Sigmoid colon (tissue), 7 donors: ENCODE data around the gene KCNIP4. TPM values are rescaled to one million over a fixed set of nuclear protein-coding genes. Genes with fewer than 3 reads are reported as not detected.
A peak's percentile ranks its signal among the peaks of the same experiment; 100 is the strongest.

Experiments used
- DNase-seq: peaks from one replicate; pipeline ENCODE4 v3.0.0-alpha.2; 2019
- H3K27ac ChIP-seq, 4 donors: fragments of 200-600 bp; sonication (generic); one replicate each; pipeline ENCODE4 v1.5.1; 2016 to 2019; ENCODE audit warnings: mild to moderate bottlenecking in 1 of 4
- H3K27me3 ChIP-seq, 3 donors: fragments of 200-600 bp; sonication (generic); one replicate each; pipeline ENCODE4 v1.5.1; 2019; ENCODE audit warnings: mild to moderate bottlenecking in 1 of 3
- H3K36me3 ChIP-seq, 4 donors: fragments of 200-600 bp; sonication (generic); one replicate each; pipeline ENCODE4 v1.5.1; 2016 to 2019
- H3K4me1 ChIP-seq, 4 donors: fragments of 200-600 bp; sonication (generic); one replicate each; pipeline ENCODE4 v1.5.1; 2017 to 2019
- H3K4me3 ChIP-seq, 4 donors: fragments of 200-600 bp; sonication (generic); one replicate each; pipeline ENCODE4 v1.5.1; 2017 to 2019; ENCODE audit warnings: mild to moderate bottlenecking in 2 of 4, moderate library complexity in 1 of 4
- H3K9me3 ChIP-seq, 4 donors: fragments of 200-600 bp in 3 of 4; sonication (generic) in 3 of 4; one replicate each; pipeline versions ENCODE4 v1.5.1 to v1.6.1; 2013 to 2019
- CTCF ChIP-seq, 4 experiments: fragments of 450-650 bp in 3 of 4; fragments of 200-600 bp in 1 of 4; IDR thresholded peaks; one replicate each; pipeline ENCODE4 v1.5.1; 2016 to 2019; ENCODE audit warnings: antibody characterized with exemption in 4 of 4, mild to moderate bottlenecking in 3 of 4, moderate library complexity in 2 of 4
- EP300 ChIP-seq, 4 donors: sonication (generic); formaldehyde crosslinking; IDR thresholded peaks; one replicate each; pipeline ENCODE4 v1.6.1; 2017; ENCODE audit warnings: antibody characterized with exemption in 4 of 4
- POLR2A ChIP-seq, 2 donors: fragments of 450-650 bp; IDR thresholded peaks; one replicate each; pipeline ENCODE4 v1.6.1; 2016; ENCODE audit warnings: antibody characterized with exemption in 2 of 2, mild to moderate bottlenecking in 2 of 2, moderate library complexity in 2 of 2
- POLR2AphosphoS5 ChIP-seq, 4 donors: sonication (generic); formaldehyde crosslinking; IDR thresholded peaks; one replicate each; pipeline ENCODE4 v1.6.1; 2017; ENCODE audit warnings: antibody characterized with exemption in 4 of 4
- WGBS, 2 donors: extraction: QIAGEN DNeasy Blood & Tissue Kit; methylation state at CpG; one replicate each; pipeline ENCODE4 v1.1.7; 2013; 5-methylcytosine and 5-hydroxymethylcytosine counted together
- intact Hi-C: fragments of 100-400 bp; cut with DNase I; formaldehyde crosslinking; loops from one replicate; pipeline ENCODE4 v1.15.1; 2023
- polyA plus RNA-seq, 3 donors: library from polyadenylated mRNA; stranded (reverse); fragments of 200-250 nt; gene quantifications; one replicate each; pipeline ENCODE4 v1.2.3, GENCODE V29; 2013
- total RNA-seq, 4 donors: library from RNA; depleted of rRNA; stranded (reverse); fragments of >200 nt; gene quantifications; one replicate each; pipeline ENCODE4 v1.1.0, GENCODE V29; 2016
- donor health status: healthy with polysubstance abuse.
- donor health status: Bipolar disorder and iron deficiency.
- donor health status: healthy.

KCNIP4 gene
- total and polyA plus RNA-seq, 7 donors: 0.60 to 28.5 (median 14.0) TPM; not detected in 1

GRCh38 chr4:20984576-20984836 lies 964.1 kb downstream of the KCNIP4 start:
- no peak for DNase-seq
- Histone ChIP-seq H3K27ac (peak overlapping the region in 3 of 4 donors; percentile 65 to 80 (median 74)), H3K27me3 (no peaks in the 10 kb centered on the region), H3K9me3 (no peaks in the 10 kb centered on the region), H3K36me3 (no peaks in the 10 kb centered on the region), H3K4me1 (peaks cover 0 to 29% (median 11%) of the 10 kb centered on the region in 4 donors), H3K4me3 (peak overlapping the region; percentile 45 to 55 (median 48))
- 20 to 56% methylated on average over 13 of the region's 13 CpGs for WGBS, 2 donors
- intact Hi-C loops: loop anchor here (5.0 to 10.0 kb wide), 2 partner anchors 143 to 210 kb away; no protein-coding TSS in a partner anchor
- TF ChIP-seq CTCF (IDR thresholded peaks at IDR 0.05) (no peak), POLR2AphosphoS5 (IDR thresholded peaks at IDR 0.05) (no peak), POLR2A (IDR thresholded peaks at IDR 0.05) (no peak), EP300 (IDR thresholded peaks at IDR 0.05) (no peak)

GRCh38 chr4:20983763-20984575 lies 964.6 kb downstream of the KCNIP4 start:
- TF ChIP-seq POLR2AphosphoS5 (IDR thresholded peaks at IDR 0.05) (peak in 2 of 4 donors; percentile 16 to 52), POLR2A (IDR thresholded peaks at IDR 0.05) (no peak)
- intact Hi-C loops: loop anchor here (5.0 to 10.0 kb wide), 2 partner anchors 143 to 209 kb away; no protein-coding TSS in a partner anchor
- 10 to 11% methylated on average over 31 of the region's 31 CpGs for WGBS, 2 donors
- Histone ChIP-seq H3K4me1 (peaks cover 0 to 29% (median 11%) of the 10 kb centered on the region in 4 donors), H3K27ac (peak overlapping the region in 3 of 4 donors; percentile 65 to 80 (median 74)), H3K9me3 (no peaks in the 10 kb centered on the region), H3K4me3 (peak overlapping the region; percentile 45 to 55 (median 48)), H3K27me3 (no peaks in the 10 kb centered on the region), H3K36me3 (no peaks in the 10 kb centered on the region)
- DNase-seq: peak; percentile 74

GRCh38 chr4:20982544-20982943 lies 966.0 kb downstream of the KCNIP4 start:
- no peak for TF ChIP-seq CTCF (IDR thresholded peaks at IDR 0.05)
- TF ChIP-seq POLR2A (IDR thresholded peaks at IDR 0.05): no peak
- no peak for TF ChIP-seq POLR2AphosphoS5 (IDR thresholded peaks at IDR 0.05)
- TF ChIP-seq EP300 (IDR thresholded peaks at IDR 0.05): no peak
- Histone ChIP-seq H3K4me3 (peak overlapping the region in 3 of 4 donors; percentile 47 to 55 (median 49)), H3K36me3 (no peaks in the 10 kb centered on the region), H3K4me1 (peaks cover 0 to 29% (median 11%) of the 10 kb centered on the region in 4 donors), H3K27me3 (no peaks in the 10 kb centered on the region), H3K9me3 (no peaks in the 10 kb centered on the region), H3K27ac (peak overlapping the region in 2 of 4 donors; percentile 74 to 80)
- DNase-seq: no peak
- intact Hi-C loops: loop anchor here (5.0 to 10.0 kb wide), 2 partner anchors 145 to 208 kb away; no protein-coding TSS in a partner anchor
- WGBS, 2 donors: 83 to 86% methylated on average over 3 of the region's 3 CpGs

GRCh38 chr4:20960291-20960690 lies 988.3 kb downstream of the KCNIP4 start:
- TF ChIP-seq CTCF (IDR thresholded peaks at IDR 0.05): no peak
- no peak for TF ChIP-seq POLR2A (IDR thresholded peaks at IDR 0.05)
- no peak for TF ChIP-seq POLR2AphosphoS5 (IDR thresholded peaks at IDR 0.05)
- TF ChIP-seq EP300 (IDR thresholded peaks at IDR 0.05): no peak

GRCh38 chr4:20954541-20954940 lies 994.0 kb downstream of the KCNIP4 start:
- intact Hi-C loops: no loop called here
- Histone ChIP-seq H3K9me3 (no peaks in the 10 kb centered on the region), H3K36me3 (no peaks in the 10 kb centered on the region), H3K27ac (no peak overlapping the region), H3K4me1 (peaks cover 0 to 24% (median 17%) of the 10 kb centered on the region in 4 donors), H3K27me3 (no peaks in the 10 kb centered on the region), H3K4me3 (no peak overlapping the region)
- no peak for DNase-seq
- WGBS, 2 donors: 83 to 86% methylated on average over 5 of the region's 5 CpGs
- TF ChIP-seq POLR2A (IDR thresholded peaks at IDR 0.05): no peak
- TF ChIP-seq CTCF (IDR thresholded peaks at IDR 0.05): no peak
- no peak for TF ChIP-seq POLR2AphosphoS5 (IDR thresholded peaks at IDR 0.05)

More at GRCh38 chr4:20960291-20960690, 988.3 kb downstream of the KCNIP4 start:
- DNase-seq: no peak
- Histone ChIP-seq H3K4me1 (peaks cover 0 to 36% (median 27%) of the 10 kb centered on the region in 4 donors), H3K27ac (peak overlapping the region in 2 of 4 donors; percentile 28 to 48), H3K4me3 (no peak overlapping the region), H3K27me3 (no peaks in the 10 kb centered on the region), H3K36me3 (no peaks in the 10 kb centered on the region), H3K9me3 (peaks cover 0 to 3% (median 0%) of the 10 kb centered on the region in 4 donors)
- intact Hi-C loops: loop anchor here (5.0 kb wide), 1 partner anchor 167 kb away; no protein-coding TSS in a partner anchor
- WGBS, 2 donors: 65% methylated on average over 6 of the region's 6 CpGs
